Activated CD8-positive, alpha-beta memory T cell treated with anti-CD3 and anti-CD28 coated beads, Interleukin-2, amount 50 U/mL, for 48 hours (primary cell): ENCODE results near the gene TMEM254.
"Not testable (repeated sequence)": the region's sequence is repeated elsewhere in the genome, so short reads cannot be mapped to it uniquely, and the experiment has no call there.

Experiments
- DNase-seq: peaks from one replicate; pipeline ENCODE4 v3.0.0-alpha.2; 2020

The TMEM254 gene

DNA sequence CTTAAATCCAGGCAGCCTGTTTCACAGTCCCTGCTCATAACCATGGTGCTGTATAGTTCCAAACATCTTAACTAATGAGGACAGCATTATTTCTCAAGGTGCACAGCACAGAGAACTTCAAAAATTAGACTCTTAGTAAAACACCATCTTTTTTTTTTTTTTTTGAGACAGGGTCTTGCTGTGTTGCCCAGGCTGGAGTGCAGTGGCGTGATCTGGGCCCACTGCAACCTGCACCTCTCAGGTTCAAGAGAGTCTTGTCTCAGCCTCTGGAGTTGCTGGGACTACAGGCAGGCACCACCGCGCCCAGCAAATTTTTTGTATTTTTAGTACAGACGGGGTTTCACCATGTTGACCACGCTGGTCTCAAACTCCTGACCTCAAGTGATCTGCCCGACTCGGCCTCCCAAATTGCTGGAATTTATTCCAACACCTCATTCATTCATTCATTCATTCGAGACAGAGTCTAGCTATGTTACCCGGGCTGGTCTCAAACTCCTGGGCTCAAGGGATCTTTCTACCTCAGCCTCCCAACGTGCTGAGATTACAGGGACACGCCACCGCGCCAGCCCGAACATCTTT, 507 bp upstream of the TMEM254 start:
- no peak for DNase-seq

DNA sequence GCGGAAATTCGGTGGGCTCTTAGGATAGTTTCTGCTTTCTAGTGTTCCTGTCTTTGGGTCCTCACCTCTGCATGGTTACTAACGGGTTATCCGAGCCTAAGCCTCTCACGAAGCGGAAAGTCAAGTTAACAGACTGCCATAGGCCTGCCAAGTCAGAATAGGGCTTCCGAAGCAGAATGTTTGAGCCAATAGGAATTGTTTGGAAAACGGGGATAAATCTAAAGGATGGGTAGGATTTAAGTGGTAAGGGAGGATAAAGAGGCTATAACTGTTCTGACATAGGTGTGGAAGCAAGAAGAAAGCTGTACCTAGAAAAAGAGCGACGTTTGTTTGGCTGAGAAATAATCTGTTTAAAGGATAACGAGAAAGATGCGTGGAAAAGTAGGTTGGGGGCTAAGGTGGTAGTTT, 851 bp downstream of the TMEM254 start:
- DNase-seq = no peak

DNA sequence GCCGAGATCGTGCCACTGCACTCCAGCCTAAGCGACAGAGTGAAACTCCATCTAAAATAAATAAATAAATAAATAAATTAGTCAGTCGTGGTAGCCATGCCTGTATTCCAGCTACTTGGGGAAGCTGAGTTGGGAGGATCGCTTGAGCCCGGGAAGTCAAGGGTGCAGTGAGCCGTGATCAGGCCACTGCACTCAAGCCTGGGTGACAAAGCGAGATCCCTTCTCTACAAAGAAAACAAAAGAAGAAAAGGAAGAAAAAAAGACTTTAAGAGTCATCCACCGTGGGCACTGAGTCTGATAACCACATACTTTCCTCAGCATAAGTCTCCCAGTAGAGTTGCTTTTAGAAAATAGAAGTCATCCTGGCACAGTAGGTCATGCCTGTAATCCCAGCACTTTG, 2.6 kb downstream of the TMEM254 start:
- DNase-seq = no peak

DNA sequence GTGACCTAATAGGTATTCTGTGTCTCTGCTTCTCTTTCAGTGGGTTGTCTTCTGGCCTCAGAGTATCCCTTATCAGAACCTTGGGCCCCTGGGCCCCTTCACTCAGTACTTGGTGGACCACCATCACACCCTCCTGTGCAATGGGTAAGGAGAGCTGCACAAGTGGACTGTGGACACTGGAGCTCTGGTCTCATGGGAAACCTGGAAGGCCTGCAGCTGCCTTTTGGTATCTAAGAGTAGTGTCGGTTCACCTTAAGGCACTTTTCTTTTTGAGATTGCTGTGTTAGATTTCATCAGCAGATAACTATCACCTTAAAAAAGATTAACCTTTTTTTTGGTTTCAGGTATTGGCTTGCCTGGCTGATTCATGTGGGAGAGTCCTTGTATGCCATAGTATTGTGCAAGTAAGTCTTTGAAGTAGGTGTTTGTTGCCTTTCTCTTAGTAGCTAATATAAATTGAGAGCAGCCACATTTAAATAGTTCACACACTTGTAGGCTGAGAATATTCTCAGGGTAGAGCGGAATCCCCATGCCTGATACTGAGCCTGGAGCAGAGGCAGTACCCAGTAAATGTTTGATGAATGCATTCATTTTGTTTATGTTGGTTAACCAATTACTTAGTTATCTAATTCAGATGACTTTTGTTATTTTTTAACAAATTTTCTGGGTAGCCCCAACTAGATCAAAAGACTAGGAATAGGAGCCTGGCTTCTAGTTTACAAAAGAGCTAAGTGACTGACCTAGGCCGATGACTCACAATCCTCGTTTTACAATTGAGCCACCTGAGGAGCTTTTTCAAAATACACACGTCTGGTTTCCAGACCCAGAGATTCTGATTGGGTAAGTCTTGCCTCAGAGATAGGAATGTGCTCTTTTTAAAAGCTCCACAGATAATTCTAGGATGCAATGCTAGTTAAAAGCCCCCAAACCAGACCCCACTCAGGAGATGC, 3.6 kb downstream of the TMEM254 start:
- DNase-seq = no peak

DNA sequence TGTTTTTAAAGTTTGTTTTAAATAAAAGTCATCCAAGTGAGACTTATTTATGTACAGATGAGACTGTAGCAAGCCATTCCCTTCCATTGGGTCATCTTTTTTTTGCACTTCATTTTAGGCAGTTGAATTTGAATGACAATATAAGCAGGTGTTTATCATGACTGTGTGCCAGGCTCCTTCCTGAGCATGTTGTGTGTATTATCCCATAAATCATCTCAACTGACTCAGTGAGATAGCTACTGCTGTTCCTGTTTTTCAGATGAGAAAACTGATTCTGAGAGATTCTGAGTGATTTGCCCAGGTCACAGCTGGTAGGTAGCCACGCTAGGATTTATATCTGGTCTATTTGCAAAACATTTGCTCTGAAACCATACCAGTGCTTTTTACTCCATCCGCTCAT, 11.7 kb downstream of the TMEM254 start:
- DNase-seq = no peak

DNA sequence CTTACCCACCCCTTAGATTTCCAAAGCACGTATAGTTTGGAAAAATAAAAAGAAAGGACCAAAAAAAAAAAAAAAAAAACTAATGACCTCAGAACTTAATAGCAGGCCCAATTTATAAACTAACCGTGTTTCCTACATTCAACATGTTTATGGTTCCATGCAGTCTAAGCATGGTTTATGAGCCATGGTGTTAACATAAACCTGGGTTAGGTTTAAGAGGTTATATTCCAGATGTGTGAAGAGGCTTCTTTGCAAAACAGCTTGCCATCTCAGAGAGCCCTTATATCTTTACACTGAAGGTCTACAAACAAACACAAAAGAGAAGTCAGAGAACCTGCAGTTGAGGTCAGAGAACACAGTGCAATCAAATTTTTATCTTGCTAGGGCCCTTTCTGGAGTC, 15.8 kb downstream of the TMEM254 start:
- DNase-seq = no peak

DNA sequence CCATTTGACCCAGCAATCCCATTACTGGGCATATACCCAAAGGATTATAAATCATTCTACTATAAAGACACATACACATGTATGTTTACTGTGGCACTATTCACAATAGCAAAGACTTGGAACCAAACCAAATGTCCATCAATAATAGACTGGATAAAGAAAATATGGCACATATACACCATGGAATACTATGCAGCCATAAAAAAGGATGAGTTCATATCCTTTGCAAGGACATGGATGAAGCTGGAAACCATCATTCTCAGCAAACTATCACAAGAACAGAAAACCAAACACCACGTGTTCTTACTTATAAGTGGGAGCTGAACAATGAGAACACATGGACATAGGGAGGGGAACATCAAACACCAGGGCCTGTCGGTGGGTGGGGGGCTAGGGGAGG, 19.8 kb downstream of the TMEM254 start:
- DNase-seq = not testable (repeated sequence)

DNA sequence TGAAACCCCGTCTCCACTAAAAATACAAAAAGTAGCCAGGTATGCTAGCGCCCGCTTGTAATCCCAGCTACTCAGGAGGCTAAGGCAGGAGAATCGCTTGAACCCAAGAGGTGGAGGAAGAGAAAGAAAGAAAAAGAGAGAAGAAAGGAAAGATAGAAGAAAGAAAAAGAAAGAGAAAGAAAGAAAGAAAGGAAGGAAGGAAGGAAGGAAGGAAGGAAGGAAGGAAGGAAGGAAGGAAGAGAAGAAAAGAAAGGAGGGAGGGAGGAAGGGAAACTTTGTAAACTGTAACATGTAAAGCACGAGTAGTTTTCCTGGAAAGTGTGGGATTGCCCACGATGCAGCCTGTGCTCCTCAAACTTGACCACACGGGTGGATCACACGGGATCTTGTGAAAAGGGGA, 20.8 kb downstream of the TMEM254 start:
- not testable (repeated sequence) for DNase-seq

DNA sequence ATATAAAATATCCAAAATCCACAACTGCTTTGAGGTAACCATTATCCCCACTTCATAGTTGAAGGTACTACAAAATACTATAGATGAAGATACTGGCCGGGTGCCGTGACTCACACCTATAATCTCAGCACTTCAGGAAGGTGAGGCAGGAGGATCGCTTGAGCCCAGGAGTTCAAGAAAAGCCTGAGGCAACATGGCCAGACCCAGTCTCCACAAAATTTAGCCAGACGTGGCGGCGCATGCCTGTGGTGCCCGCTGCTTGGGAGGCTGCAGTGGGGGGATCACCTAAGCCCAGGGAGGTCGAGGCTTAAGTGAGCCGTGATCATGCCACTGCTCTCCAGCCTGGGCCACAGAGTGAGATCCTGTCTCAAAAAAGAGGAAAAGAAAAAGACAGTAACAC, 21.7 kb downstream of the TMEM254 start:
- DNase-seq = no peak

DNA sequence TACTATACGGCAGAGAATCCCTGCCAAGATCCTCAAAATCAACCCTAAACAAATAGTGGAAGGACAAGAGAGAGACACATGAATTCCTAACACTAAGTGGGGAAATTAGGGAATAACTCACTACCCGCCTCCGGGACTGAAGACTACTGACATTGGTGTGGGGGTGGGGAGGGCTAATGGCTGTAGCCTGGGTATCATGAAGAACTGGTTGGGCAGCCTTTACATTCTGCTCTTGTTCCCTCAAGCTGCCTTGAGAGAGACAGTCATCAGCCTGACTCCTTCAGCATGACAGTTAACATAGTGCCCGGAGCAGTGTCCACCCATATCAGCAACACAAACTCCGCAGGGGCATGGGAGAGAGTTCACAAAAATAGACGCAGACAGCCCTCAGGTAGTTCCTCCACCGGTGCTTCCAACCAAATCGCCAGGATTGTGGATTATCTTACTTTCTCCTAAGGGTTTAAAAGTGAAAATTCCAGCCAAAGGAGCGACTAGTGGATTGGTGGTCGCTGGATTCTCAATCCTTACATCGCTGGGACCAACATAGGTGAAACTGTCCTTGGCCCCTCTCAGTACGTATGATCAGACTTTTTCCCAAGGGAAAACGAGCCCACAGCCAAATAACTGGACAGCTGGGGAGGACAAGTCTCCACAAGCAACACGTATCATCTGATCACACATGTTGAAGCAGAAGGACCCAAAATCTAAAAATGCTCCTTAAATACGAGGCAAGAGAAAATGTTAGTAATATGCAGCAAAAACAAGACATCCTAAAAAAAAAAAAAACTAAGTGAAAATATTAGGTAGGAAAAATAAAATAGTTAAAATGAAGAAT, 22.6 kb downstream of the TMEM254 start:
- no peak for DNase-seq

DNA sequence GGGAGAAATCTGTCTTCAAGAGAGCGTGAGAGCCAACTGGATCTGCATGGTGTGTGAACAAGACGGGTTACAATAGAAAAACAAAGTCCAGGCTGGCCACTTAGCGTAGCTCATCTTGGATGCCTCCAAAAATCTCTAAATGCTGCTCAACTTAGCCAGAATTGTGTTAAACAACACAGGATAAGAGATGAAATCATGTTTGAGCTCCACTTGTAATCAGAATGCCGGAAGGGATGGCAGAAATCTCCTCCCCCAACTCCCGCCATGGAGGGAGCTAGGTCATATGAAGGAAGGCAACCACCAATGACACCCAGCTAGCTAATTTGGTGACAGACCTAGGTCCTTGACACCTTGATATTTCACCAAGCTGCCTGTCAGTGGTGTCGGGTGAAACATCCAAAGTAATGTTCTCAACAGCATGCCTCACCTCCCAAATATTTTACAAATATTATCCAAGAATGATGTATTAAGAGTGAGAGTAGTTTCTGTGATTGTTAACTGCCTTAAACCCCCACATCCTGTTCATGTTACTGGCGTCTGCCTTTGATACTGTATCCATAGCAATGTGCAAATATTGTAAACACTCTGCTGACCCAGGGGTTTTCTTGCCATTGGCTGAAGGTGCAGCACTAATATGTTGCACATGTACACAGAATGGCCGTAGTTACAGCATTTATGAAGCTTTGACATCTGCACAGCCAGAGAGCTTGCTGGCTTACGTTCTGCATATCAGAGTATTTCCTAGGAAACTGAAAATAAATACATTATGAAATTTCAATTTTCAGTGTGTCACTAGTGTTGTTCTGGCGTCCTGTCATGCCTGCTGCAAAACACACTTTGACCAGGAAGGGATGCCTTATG, 25.8 kb downstream of the TMEM254 start:
- no peak for DNase-seq

DNA sequence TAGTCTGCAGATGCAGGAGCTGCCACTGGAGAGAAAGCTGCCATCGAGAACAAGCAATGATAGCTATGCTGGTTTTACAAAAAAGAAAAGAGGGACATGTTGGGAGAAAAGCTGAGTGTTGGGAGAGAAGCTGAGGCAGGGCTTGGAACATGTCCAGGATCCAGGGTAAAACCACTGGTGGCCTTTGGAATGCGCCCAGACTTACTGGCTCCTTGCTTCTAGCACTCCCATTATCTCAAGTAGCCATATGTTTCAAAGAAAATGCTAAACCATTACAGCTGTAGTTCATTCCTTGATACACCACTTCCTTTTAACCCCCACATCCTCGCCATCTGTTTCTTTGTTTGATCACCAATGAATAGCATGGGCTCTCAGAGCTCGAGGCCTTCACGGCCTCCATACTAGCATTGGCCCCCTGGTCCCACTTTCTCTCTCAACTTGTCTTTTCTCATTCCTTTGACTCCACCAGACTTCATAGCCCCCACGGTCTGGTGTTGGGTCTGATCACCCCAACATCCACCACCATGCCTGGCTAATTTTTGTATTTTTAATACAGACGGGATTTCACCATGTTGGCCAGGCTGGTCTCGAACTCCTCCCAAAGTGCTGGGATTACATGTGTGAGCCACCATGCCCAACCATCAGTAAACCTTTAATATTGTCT, 30.2 kb downstream of the TMEM254 start:
- no peak for DNase-seq

DNA sequence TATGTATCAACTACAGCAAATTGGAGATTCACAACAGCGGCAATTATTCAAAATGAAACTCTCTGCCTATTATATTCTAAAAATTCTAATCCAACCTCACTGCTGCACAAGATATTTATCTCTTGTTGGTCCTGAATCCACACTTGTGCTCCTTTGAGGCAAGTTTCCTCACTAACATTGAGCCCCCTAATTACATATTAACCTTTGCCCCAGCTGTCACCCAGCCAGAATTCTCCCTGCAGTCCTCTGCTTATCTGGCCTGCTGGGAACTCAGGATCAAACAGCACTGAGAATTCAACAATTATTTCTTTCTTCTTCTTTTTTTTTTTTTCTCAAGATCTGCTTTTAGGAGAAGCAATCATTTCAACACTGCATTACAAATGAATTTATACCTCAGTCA, 32.5 kb downstream of the TMEM254 start:
- DNase-seq = no peak

DNA sequence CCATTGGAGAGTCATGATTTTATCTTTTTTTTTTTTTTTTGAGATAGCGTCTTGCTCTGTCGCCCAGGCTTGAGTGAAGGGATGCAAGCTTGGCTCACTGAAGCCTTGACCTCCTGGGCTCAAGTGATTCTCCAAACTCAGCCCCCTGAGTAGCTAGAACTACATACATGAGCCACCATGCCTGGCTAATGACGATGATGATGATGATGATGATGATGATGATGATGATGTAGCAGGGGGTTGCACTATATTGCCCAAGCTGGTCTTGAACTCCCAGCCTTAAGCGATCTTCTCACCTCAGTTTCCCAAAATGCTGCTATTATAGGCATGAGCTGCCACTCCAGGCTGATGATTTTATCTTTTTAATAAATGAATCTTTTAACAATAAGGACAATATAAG, 40.2 kb downstream of the TMEM254 start:
- DNase-seq = no peak

DNA sequence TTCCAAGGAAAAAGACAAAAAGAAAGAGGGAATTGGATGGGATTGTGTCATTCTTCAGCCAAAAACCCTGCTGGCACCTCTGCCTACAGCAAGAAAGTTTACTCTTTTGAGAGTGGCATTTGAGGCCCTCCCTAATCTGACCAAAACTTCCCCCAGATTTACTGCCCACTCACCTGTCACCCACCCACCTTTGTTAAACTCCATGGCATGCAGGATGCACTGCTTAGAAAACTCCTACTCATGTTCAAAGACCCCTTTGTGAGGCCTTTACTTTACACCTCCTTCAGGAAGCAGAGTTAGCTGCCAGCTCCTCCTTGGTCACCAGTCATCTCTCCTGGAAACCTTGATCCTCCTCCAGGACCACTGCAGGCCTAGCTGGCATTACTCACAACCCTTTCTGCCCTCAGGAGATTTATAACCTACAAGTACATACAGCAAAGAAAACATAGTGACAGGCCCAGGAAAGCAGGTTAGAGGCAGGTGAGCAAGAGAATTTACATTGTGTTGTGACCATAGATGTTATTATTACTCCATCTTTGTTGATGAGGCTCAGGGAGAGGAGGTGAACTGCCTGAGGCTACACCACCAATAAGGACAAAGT, 43.7 kb downstream of the TMEM254 start:
- no peak for DNase-seq

DNA sequence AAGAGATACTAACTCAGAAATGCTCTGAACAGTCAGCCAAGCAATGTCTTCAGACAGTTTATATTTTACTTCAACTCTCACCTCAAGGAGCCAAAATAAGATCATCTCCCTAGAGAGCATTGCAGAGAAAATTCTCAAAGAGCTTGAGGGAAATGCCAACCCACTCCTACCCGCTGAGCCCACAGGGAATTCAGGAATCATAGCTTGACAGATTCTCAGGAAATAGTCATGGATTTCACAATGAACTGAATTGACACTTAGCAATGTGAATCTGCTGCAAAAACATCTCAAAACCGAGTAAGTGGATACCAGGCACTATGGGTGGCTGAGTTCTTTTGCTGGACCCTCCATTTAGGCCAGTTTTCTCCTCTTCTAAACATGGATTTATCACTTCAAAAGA, 44.3 kb downstream of the TMEM254 start:
- no peak for DNase-seq

DNA sequence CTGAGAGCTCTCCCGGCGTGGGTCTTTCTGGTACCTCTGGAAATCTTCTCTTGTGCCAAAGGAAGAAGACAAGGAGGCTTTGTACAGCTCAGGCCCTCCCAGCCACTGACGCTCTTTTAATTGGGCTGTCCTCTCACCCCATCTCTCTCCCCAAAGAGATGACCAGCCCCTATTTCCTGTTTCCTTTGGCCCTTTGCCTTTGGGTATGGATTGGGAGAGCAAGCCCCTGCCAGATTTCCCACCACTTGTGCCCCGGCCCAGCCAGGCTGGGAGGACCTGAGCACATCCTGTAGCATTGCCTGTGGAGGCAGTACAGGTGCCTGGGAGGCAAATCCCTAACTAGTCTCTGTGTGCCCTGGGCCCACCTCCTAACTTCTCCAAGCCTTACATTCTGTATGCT, 48.4 kb downstream of the TMEM254 start:
- no peak for DNase-seq

DNA sequence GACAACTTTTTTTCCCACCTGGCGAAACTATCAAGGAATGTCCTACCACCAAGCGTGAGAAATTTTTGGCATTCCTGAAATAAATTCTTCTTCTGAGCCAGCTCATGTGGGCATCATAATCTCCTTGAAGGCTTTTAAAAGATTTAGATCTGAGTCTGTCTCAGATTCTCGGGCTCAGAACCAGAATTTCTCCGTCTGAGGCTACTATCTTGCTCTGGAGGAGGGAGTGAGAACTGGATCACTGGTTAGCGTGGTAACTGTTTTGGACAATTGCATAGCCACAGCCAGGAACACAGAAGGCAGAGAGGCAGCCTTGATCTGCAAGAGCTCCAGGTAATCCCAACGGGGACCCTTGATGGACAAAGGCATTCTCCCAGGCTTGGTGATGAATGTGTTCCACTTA, 53.0 kb downstream of the TMEM254 start:
- no peak for DNase-seq

DNA sequence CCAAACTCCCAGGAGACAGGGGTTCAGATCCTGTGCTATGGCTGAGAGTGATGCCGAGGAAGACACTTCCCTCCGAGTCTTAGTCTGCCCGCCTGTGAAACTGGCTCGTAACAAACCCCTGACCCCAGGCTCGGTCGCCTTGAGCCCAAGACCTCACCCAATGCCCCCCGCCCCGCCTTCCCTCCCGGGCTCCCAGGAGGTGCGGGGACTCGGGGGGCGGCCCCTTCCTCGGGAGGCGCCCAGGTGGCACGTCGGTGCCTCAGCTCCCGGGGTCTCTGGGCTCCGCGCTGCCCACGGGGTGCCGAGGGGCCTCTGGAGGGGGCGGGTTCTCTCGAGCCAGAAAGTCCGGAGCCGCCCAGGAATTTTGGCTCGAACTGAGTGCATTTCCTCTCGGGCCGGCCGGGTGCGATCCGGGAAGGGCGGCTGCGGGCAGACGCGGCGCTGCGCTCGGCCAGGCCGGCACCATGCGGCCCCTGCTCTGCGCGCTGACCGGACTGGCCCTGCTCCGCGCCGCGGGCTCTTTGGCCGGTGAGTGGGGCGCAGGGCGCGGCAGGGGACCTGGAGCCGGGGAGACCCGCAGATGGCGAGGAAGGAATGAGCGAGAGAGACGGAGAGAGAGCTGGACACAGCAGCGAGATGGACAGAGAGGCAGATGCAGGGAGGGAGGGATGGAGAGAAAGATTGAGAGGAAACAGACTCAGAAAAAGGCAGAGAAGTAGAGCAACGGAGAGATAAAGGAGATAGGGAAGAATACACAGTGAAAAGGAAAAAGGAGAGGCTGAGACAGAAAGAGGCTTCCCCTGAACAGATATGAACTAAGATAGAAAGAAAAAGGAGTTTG, 54.1 kb downstream of the TMEM254 start, which contains the start of gene PLAC9:
PLAC9 (plus strand) TSS at position 432 of the 841 bp plus-strand sequence; CDS start at position 465, 33 bp downstream.
- no peak for DNase-seq

DNA sequence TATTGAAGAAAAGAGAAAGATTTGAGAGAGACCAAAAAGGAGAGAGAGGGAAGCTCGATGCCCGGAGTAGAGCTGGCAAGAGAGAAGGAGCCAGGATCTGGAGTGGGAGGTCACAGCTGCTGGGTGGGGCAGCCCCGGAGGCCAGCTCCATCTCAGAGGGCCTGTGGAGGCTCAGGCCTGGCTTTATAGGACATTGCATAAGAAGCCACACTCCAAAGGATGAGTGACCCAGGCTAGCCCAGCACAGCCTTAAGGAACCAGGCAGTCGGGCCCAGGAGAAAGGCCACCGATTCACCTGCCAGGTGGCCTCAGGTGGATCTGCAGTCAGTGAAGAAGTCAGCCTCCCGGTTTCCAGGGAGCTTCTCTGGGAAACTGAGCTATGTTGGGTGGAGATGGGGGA, 54.7 kb downstream of the TMEM254 start:
- no peak for DNase-seq

DNA sequence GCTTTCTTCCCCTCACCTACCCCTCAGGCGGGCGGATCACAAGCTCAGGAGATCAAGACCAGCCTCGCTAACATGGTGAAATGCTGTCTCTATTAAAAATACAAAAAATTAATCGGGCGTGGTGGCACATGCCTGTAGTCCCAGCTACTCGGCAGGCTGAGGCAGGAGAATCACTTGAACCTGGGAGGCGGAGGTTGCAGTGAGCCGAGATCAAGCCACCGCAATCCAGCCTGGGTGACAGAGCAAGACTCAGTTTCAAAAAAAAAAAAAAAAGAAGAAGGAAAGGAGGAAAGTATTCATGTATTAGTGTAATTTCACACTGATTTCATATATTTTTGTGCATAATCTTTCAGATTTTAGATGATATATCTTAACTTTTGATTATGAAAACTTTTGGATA, 55.2 kb downstream of the TMEM254 start:
- not testable (repeated sequence) for DNase-seq
